H9 (cell line): Measurements from ENCODE around the gene SRRD. TPM values are rescaled to one million over a fixed set of nuclear protein-coding genes. Genes with fewer than 3 reads are reported as not detected.

Source experiments
- DNase-seq: peaks from one replicate; pipeline ENCODE4 v3.0.0-alpha.2; 2017
- H2AFZ ChIP-seq: one replicate; pipeline ENCODE4 v1.6.1; 2013; ENCODE audit warnings: mild to moderate bottlenecking, low read length, control low read depth, moderate library complexity
- H2AK5ac ChIP-seq: 2 replicates; pipeline ENCODE4 v1.6.1; 2013; ENCODE audit warnings: low read length, control low read depth, mixed read lengths; ENCODE audit not compliant: insufficient read length
- H2BK120ac ChIP-seq: one replicate; pipeline ENCODE4 v1.6.1; 2013; ENCODE audit warnings: low read depth, mild to moderate bottlenecking, low read length, control low read depth, inconsistent platforms; ENCODE audit not compliant: poor library complexity, severe bottlenecking
- H2BK12ac ChIP-seq: 2 replicates; pipeline ENCODE4 v1.6.1; 2013; ENCODE audit warnings: low read length, control low read depth, mixed read lengths, low read depth; ENCODE audit not compliant: insufficient read length
- H2BK15ac ChIP-seq: 2 replicates; pipeline ENCODE4 v1.6.1; 2013; ENCODE audit warnings: low read depth, low read length, control low read depth
- H2BK20ac ChIP-seq: one replicate; pipeline ENCODE4 v1.6.1; 2013; ENCODE audit warnings: low read depth, mild to moderate bottlenecking, low read length, control low read depth, inconsistent platforms; ENCODE audit not compliant: poor library complexity, severe bottlenecking
- H2BK5ac ChIP-seq: 2 replicates; pipeline ENCODE4 v1.6.1; 2013; ENCODE audit warnings: low read length, control low read depth, mixed read lengths; ENCODE audit not compliant: insufficient read length
- H3K14ac ChIP-seq: 2 replicates; pipeline ENCODE4 v1.6.1; 2013; ENCODE audit warnings: low read length, control low read depth; ENCODE audit not compliant: insufficient read depth
- H3K18ac ChIP-seq: 2 replicates; pipeline ENCODE4 v1.6.1; 2013; ENCODE audit warnings: low read depth, mild to moderate bottlenecking, mixed read lengths, low read length, control low read depth; ENCODE audit not compliant: insufficient read length
- H3K23ac ChIP-seq: 2 replicates; pipeline ENCODE4 v1.6.1; 2013; ENCODE audit warnings: low read length, control low read depth, mixed read lengths, low read depth; ENCODE audit not compliant: insufficient read length
- H3K23me2 ChIP-seq: 2 replicates; pipeline ENCODE4 v1.6.1; 2013; ENCODE audit warnings: low read depth, mild to moderate bottlenecking, mixed read lengths, low read length, control low read depth; ENCODE audit not compliant: insufficient read length, poor library complexity, severe bottlenecking
- H3K27ac ChIP-seq: 2 replicates; pipeline ENCODE4 v1.5.1; 2013; ENCODE audit warnings: low read length, control low read depth, mixed read lengths, low read depth; ENCODE audit not compliant: insufficient read length
- H3K27me3 ChIP-seq: 2 replicates; pipeline ENCODE4 v1.6.1; 2013; ENCODE audit warnings: low read length, control low read depth, inconsistent platforms; ENCODE audit not compliant: insufficient read depth
- H3K4ac ChIP-seq: 2 replicates; pipeline ENCODE4 v1.6.1; 2013; ENCODE audit warnings: low read depth, mild to moderate bottlenecking, control low read depth, inconsistent platforms, low read length, moderate library complexity
- H3K4me1 ChIP-seq: 2 replicates; pipeline ENCODE4 v1.6.1; 2013; ENCODE audit warnings: low read length, control low read depth, inconsistent platforms; ENCODE audit not compliant: insufficient read depth
- H3K4me2 ChIP-seq: 2 replicates; pipeline ENCODE4 v1.6.1; 2013; ENCODE audit warnings: low read length, control low read depth, mixed read lengths; ENCODE audit not compliant: insufficient read length, insufficient read depth
- H3K56ac ChIP-seq: 2 replicates; pipeline ENCODE4 v1.6.1; 2013; ENCODE audit warnings: low read depth, mild to moderate bottlenecking, mixed read lengths, low read length, control low read depth; ENCODE audit not compliant: insufficient read length
- H3K79me1 ChIP-seq: 2 replicates; pipeline ENCODE4 v1.6.1; 2013; ENCODE audit warnings: low read depth, mild to moderate bottlenecking, moderate library complexity, low read length, control low read depth, inconsistent platforms; ENCODE audit not compliant: insufficient read depth, poor library complexity, severe bottlenecking
- H3K79me2 ChIP-seq: 2 replicates; pipeline ENCODE4 v1.6.1; 2013; ENCODE audit warnings: low read length, control low read depth, inconsistent platforms; ENCODE audit not compliant: insufficient read depth
- H3K9ac ChIP-seq: 2 replicates; pipeline ENCODE4 v1.6.1; 2013; ENCODE audit warnings: low read length, control low read depth, mixed read lengths; ENCODE audit not compliant: insufficient read length; ENCODE audit errors: extremely low read depth
- H3K9me3 ChIP-seq: one replicate; pipeline ENCODE4 v1.6.1; 2013; ENCODE audit warnings: low read depth, low read length, inconsistent platforms; ENCODE audit not compliant: control insufficient read depth
- H3T11ph ChIP-seq: one replicate; pipeline ENCODE4 v1.6.1; 2013; ENCODE audit warnings: mild to moderate bottlenecking, low read length, control low read depth, inconsistent platforms
- H4K20me1 ChIP-seq: one replicate; pipeline ENCODE4 v1.6.1; 2013; ENCODE audit not compliant: control insufficient read depth, insufficient read length, insufficient read depth
- H4K5ac ChIP-seq: 2 replicates; pipeline ENCODE4 v1.6.1; 2013; ENCODE audit warnings: low read depth, mild to moderate bottlenecking, mixed read lengths, low read length, control low read depth; ENCODE audit not compliant: insufficient read length
- H4K8ac ChIP-seq: replicated peaks from 2 replicates; pipeline ENCODE4 v1.6.1; 2013; ENCODE audit warnings: low read length, control low read depth, mixed read lengths, low read depth; ENCODE audit not compliant: insufficient read length
- H4K91ac ChIP-seq: 2 replicates; pipeline ENCODE4 v1.6.1; 2013; ENCODE audit warnings: low read depth, mild to moderate bottlenecking, moderate library complexity, mixed read lengths, low read length, control low read depth; ENCODE audit not compliant: insufficient read length
- H3K27ac Mint-ChIP-seq, 3 experiments: 2 replicates in 2 of 3; 3 replicates in 1 of 3; pipeline ENCODE4 v1.8.0; 2020 to 2021; ENCODE audit warnings: mixed read lengths in 3 of 3, mild to moderate bottlenecking in 1 of 3, moderate library complexity in 1 of 3
- H3K27me3 Mint-ChIP-seq: 2 replicates; pipeline ENCODE4 v1.8.0; 2021; ENCODE audit warnings: low read depth, mild to moderate bottlenecking, moderate library complexity, mixed read lengths
- H3K36me3 Mint-ChIP-seq, 3 experiments: 2 replicates in 2 of 3; 3 replicates in 1 of 3; pipeline ENCODE4 v1.8.0; 2020 to 2021; ENCODE audit warnings: low read depth in 3 of 3, mixed read lengths in 3 of 3; ENCODE audit not compliant: insufficient read depth in 1 of 3
- H3K4me1 Mint-ChIP-seq, 2 experiments: 2 replicates each; pipeline ENCODE4 v1.8.0; 2020; ENCODE audit warnings: mixed read lengths in 2 of 2
- H3K4me3 Mint-ChIP-seq, 2 experiments: 2 replicates in 1 of 2; 3 replicates in 1 of 2; pipeline ENCODE4 v1.8.0; 2020 to 2021; ENCODE audit warnings: mild to moderate bottlenecking in 2 of 2, mixed read lengths in 2 of 2, moderate library complexity in 1 of 2
- H3K9me3 Mint-ChIP-seq, 2 experiments: 2 replicates in 1 of 2; 3 replicates in 1 of 2; pipeline ENCODE4 v1.8.0; 2020; ENCODE audit warnings: mild to moderate bottlenecking in 2 of 2, mixed read lengths in 2 of 2, moderate library complexity in 1 of 2
- WGBS: extraction: QIAGEN DNeasy Blood & Tissue Kit; methylation state at CpG from one replicate; pipeline ENCODE4 v1.1.7; 2013; ENCODE audit warnings: missing lambda C conversion rate, low lambda C conversion rate, mixed read lengths; ENCODE audit not compliant: insufficient read length; ENCODE audit errors: extremely low coverage; 5-methylcytosine and 5-hydroxymethylcytosine counted together
- total RNA-seq: library from RNA; stranded (reverse); gene quantifications from 2 replicates; pipeline ENCODE4 v1.2.1, GENCODE V29; 2021
- TF ChIP-seq, protein P1 (sequence below): fragments of 200-600 bp; sonication (generic); conservative IDR thresholded peaks from 3 replicates; pipeline ENCODE4 v1.8.0; 2021; ENCODE audit warnings: antibody characterized with exemption, mild to moderate bottlenecking

The SRRD gene
- total RNA-seq, 1 experiment from 2014 or later = 36.0 TPM

DNA sequence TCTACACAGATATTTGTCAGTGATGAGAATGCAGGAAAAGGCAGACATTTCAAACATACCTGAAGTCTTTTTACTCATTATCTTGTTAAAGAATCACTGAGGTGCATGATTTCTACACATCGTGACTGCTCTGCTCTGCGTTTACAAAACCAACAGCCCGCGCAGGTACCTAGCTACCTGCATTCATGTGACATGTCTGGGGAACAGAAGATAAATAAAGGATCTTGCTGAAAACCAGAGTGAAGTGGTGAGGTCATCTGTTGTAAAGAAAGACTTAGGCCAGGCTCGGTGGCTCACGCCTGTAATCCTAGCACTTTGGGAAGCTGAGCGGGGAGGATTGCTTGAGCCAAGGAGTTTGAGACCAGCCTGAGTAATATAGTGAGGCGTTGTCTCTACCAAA lies 38.9 kb upstream of the SRRD start:
- Histone ChIP-seq H2BK120ac (no peak overlapping the region), H3K23me2 (no peaks in the 10 kb centered on the region), H2AFZ (no peak overlapping the region), H3K18ac (no peak overlapping the region), H3K27me3 (no peaks in the 10 kb centered on the region), H4K5ac (no peak overlapping the region), H4K20me1 (no peaks in the 10 kb centered on the region), H3K4me2 (no peak overlapping the region), H3K23ac (no peak overlapping the region), H3K4me1 (no peaks in the 10 kb centered on the region), H3K9me3 (no peaks in the 10 kb centered on the region), H4K8ac (no peak overlapping the region), H3K79me1 (no peaks in the 10 kb centered on the region), H2BK20ac (no peak overlapping the region), H3K27ac (no peak overlapping the region), H2BK15ac (no peak overlapping the region), H3K14ac (no peak overlapping the region), H3K4ac (no peak overlapping the region), H3T11ph (no peak overlapping the region), H2AK5ac (no peak overlapping the region), H3K9ac (no peak overlapping the region), H2BK12ac (no peak overlapping the region), H2BK5ac (no peak overlapping the region), H3K56ac (no peak overlapping the region), H3K79me2 (no peaks in the 10 kb centered on the region), H4K91ac (no peak overlapping the region)
- H3K4me3 Mint-ChIP-seq = no peak overlapping the region
- no peaks in the 10 kb centered on the region for H3K27me3 Mint-ChIP-seq
- H3K9me3 Mint-ChIP-seq = no peaks in the 10 kb centered on the region
- H3K27ac Mint-ChIP-seq = no peak overlapping the region
- TF ChIP-seq, protein P1, sequence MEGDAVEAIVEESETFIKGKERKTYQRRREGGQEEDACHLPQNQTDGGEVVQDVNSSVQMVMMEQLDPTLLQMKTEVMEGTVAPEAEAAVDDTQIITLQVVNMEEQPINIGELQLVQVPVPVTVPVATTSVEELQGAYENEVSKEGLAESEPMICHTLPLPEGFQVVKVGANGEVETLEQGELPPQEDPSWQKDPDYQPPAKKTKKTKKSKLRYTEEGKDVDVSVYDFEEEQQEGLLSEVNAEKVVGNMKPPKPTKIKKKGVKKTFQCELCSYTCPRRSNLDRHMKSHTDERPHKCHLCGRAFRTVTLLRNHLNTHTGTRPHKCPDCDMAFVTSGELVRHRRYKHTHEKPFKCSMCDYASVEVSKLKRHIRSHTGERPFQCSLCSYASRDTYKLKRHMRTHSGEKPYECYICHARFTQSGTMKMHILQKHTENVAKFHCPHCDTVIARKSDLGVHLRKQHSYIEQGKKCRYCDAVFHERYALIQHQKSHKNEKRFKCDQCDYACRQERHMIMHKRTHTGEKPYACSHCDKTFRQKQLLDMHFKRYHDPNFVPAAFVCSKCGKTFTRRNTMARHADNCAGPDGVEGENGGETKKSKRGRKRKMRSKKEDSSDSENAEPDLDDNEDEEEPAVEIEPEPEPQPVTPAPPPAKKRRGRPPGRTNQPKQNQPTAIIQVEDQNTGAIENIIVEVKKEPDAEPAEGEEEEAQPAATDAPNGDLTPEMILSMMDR = no peak
- peaks cover 0 to 6% (median 4%) of the 10 kb centered on the region in 3 experiments; a peak in 3 of 7 replicates for H3K36me3 Mint-ChIP-seq
- peaks cover 7 to 15% of the 10 kb centered on the region in 2 experiments for H3K4me1 Mint-ChIP-seq
- WGBS = no CpG with 5 or more reads among the region's 8 CpGs
- DNase-seq = no peak
